ENCODE measurements around the gene FNDC5.

FNDC5 gene

DNA sequence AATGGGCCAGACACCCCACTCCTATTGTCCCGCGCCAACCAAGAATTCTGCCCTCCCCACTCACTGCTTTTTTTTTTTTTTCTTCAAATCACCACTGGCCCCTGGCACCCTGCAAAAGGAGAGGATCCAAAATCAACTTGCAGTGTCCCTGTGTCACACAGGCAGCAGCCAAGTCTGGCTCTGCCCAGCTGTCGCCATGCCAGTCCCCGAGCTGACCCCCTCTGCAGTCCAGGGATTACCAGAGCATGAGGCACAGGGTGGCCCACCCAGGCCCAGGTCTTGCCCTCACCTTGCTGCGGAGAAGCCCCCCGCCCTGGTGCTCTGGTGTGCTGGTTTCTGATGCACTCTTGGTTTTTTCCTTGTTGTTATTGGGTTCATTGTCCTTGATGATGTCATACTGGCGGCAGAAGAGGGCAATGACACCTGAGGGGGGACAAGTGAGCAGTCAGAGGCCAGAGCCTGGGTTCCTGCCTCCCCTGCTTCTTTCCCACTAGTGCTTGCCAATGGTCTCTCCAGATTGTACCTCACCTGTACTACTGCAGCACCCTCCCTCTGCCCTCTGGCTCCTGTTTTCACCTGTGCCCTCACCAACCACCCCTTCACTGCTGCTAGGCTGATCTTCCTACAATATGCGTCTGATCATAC, 6.2 kb downstream of the FNDC5 start:
- no peak for DNase-seq (ENCODE audit: low read depth)

DNA sequence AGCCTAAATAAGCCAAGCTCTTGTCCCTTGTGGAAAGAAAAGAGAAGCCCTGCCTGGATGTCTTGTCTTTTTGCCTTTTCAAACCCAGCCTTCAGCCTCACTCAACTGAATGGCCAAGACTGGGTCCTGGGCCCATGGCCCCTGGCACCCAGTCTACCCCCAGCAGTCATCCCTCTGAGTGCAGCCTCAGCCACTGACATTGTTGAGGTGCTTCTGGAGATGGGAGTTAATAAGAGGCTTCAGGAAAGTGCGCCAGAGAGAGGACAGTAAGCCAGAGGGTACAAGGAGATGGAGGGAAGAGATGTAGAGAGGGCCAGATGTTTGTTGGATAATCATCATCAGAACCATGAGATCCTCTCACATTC, 6.8 kb downstream of the FNDC5 start:
- DNase-seq (ENCODE audit: low read depth), result no peak

DNA sequence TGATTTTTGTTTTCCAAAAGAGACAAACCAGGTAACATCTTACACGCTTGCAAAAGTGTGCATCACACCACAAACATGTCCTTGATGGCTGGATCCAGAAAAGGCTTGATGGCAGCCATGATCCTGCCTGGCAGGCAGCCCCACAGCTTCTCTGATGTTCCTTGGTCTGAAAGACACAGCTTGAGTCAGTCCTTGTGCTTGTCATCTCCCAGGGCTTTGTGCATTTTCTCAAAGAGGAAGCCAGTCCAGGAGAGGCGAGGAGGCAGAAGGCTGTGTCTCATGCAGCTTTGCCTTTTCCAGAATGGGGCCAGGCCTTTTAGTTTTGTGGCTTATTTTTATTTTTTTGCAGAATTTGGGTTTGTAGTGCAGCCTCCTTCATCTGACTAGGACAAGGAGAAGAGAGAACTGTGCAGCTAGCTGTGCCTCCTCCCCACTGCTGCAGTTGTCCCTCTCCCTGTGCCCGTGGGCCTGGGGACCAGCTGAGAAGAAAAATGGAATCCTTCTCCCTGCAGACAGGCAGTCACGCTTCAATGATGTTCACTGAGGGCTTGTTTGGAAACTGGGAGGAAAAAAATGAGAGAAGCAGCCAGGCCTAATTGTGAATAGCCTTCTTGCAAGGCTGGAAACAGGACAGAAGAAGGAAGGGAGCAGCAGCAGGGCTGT, 7.4 kb downstream of the FNDC5 start:
- DNase-seq (ENCODE audit: low read depth), result no peak

DNA sequence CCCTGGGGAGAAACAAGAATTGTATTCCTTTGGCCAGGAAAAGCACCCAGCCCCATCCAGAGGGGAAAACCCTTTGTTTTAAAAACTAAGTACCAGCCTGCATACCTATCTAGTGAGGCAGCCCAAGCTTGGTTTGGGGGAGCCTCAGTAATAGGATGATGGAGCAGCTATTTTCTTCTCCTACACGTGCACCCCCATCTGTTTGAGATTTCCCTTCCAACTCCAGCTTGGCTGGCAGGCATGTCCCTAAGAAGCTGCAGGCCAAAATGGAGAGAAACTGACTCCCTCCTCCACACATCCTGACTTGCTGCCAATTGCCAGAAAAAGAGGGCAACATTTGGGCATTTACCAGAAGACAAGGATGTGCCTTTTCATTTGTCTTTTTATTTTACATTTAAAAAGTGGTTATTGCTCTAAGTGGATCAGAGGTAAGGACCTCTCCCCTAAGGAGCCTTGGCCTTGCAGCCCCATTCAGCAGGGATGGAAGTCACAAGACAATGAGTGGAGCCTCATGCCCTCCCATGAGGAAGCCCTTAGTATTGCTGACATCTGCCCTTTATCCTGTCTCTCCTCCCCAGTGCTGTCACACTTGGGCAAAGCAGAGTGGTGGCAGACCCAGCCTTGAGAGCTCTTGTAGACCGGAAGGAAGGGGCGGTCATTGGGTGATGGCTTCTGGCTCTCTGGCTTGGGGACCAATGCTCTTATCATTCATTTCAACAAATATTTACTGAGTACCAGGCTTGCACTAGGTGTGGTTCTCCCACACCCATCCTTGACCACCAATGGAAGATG, 8.6 kb downstream of the FNDC5 start:
- DNase-seq (ENCODE audit: low read depth), result no peak

DNA sequence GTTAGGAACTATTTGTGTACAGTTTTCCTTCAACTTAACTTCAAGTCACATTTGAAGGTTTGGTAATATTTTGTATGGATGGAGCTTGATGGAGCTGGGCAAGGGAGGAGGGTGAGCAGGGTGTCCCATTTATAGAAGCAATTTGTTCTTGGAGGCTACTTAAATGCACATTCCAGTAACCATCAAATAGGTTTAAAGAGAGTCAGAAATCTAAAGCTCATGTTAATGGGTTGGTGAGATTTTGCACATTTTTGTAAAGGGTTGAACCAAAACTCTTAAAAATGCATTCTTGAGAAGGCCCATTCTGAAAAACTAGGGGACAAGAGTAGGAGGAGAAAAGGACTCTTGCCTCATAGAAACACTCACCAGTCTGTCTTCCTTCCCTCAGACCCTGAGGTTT, 10.1 kb downstream of the FNDC5 start:
- no peak for DNase-seq (ENCODE audit: low read depth)

DNA sequence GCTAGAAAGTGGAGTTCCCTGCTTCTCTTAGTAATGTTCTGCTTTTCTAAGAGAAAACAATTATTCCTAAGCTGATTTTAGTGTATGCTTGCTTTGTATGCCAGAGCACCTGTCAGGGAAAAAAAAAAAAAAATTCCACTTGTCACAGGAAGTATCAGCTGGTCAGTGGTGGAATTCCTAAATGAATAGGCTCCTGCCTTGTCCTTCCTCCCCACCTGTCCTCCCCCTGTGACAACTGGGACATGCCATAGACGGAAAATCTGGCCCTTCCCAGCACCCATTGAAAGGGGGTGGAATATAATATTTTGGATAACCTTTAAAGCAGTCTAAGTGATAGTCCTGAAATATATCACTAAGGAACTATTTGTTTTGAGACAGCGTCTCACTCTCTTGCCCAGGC, 10.8 kb downstream of the FNDC5 start:
- no peak for DNase-seq (ENCODE audit: low read depth)

DNA sequence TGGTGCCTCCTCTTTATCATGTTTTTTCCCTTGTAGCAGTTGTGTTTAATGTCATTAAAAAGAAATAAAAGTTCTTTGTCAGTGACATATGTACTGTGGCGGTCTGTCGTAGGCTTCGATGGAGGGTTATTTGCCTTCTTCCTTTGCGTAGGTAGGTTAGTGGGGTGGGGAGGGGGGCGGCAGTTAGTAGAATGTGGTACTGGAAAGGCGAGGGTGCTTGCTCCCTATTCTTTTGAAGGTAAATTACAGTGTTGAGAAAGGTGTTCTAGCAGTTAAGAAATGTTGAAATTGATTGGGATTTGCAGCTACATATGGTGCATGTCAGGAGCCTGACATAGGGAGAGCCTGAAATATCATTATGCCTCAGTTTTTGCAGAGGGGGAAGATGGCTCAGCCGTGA, 11.9 kb downstream of the FNDC5 start:
- no peak for DNase-seq (ENCODE audit: low read depth)

DNA sequence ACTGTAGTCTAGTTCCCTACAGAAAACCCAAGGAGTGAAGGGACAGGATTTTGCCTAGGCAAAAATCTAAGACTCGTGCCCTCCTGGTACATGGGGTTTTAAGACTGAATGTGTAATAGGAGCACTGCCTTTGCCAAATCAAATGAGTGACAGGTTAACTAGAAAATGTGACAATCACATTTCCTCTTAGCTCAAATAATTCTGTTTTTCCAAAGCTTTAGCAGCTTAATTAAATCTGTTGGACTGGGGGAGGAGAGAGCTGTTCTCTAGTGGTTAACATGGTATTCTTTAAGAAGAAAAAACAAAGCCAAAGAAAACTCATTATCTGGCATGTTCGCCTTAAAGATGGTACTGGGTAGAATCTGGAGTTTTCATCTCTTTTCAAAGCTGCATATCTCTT, 12.6 kb downstream of the FNDC5 start:
- DNase-seq (ENCODE audit: low read depth), result no peak

DNA sequence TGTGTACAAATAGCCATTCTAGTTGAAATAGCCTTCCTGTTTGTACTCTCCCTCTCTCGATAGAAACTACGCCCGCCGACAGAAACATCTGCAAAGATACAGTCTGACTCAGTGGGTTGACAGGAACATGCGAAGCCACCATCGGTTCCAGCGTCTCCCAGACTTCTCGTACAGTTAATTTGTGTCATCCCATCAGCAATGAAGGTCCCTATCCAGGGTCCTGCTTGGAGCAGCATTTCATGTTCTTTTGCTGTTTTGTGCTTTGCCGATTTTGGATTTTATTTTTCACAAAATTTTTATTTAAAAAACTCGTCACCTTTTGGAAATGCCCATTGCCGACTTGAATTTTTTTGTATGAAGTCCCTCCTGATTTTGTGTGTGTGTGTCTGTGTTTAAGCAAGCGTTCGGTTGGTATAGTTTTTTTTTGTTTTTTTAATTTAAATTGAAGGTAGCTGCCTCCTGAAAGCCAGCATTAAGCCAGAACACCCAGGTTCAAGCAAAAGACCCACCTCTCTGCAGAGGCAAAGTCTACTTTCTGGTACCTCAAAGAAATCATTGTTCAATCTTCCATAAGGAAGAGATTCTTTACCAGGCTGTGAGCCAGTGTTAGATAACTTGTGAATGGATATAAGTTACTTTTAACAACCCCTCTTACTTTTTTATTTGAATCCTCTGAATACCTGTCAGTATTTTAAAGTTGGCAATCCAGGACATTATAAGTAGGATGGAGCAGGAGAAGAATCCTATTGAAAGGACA, 14.7 kb downstream of the FNDC5 start:
- no peak for DNase-seq (ENCODE audit: low read depth)

DNA sequence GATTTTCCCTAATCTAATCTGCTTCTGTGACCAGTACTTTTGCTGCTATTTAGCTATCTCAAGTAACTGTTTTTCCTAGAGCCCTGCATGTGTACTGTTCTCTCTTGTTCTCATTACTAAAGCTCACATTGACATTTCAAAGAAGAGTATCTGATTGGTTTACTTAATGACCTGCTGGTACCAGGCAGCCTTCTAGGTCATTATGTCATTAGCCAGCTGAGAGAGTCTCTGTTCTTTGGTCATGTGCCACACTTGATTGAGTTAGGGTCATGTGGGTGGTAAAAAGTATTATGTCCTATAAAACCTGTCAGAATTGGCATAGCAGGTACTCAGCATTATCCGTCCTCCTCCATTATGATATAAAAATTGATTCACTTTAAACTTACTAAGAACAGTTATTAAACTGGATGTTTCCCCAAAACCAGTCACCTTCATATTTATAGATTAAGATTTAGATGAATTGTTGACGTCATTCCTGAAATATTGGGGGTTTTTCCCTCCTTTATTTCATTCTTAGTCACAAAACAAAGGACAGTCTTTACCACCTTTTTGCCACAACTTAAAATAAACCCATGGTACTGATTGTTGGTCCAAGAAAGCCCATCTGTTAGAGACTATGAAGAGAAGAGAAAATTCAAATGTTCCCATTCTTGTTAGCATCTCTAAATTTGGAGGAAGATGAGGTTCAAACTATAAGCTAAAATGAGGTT, 22.2 kb downstream of the FNDC5 start:
- DNase-seq (ENCODE audit: low read depth), result no peak

DNA sequence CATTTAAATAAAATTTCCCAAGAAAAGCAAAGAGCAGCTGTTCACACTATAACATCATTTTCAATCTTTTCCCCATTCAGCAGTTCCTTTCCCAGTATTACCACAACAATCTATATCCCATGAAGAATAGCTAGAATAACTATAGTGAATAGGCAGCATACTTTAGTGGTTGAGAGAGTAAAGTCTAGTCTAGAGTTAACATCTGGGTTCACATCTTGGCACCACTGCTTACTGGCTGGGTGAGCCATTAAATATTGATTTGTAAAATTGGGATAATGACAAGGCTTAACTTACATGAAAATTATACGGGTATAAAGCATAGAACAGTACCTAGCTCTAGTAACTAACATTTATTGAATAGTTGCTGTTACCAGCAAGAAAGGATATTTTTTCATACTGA, 38.8 kb downstream of the FNDC5 start:
- no peak for DNase-seq (ENCODE audit: low read depth)

DNA sequence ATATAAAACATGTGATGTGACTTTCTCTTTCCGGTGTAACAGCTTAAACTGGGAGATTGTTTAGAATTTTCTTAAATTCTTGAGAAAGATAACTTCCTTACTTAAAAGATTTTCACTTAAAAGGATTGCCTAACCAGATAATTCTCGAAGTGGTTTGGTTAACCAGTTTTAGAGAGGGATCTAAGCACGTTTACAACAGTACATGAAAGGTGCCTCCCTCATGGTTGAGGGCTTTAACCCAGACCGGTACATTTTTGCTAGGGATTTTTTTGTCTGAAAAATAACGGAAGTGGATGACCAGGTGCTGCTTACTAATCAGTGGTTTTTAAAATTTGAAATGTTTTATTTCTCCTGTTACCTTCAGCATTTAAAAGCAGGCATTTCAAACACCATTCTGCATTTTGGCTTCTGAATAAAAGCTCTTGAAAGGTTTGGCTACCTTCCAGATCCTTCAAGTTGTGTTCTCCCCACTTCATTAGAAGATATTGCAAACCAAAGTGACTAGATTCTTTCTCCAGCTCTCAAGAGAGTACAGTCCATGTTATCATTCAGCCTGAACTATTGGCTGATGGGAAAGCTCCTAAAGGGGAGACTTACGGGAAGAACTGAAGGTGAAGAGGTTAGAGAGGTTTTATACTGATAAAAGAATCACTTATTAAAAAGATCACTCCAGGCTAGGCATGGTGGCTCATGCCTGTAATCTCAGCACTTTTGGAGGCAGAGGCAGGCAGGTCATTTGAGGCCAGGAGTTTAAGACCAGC, 40.4 kb downstream of the FNDC5 start:
- no peak for DNase-seq (ENCODE audit: low read depth)

DNA sequence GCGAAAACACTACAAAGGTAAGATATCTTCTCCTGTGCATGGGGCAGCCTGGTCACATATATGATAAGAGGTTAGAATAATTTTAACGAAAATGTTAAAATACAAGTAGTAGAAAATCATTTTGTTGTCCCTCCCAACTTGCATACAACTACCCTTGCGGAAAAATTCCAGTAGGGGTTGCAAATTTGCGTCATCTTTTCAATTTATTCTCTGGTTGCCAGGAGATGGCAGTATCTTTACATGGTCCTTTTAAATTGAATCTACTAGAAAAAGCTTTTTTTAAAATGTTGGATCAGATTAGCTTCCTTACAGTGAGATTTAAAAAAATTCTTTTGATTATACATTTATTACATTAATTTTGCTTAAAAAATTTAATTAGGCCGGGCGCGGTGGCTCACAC, 42.4 kb downstream of the FNDC5 start:
- DNase-seq (ENCODE audit: low read depth), result no peak

DNA sequence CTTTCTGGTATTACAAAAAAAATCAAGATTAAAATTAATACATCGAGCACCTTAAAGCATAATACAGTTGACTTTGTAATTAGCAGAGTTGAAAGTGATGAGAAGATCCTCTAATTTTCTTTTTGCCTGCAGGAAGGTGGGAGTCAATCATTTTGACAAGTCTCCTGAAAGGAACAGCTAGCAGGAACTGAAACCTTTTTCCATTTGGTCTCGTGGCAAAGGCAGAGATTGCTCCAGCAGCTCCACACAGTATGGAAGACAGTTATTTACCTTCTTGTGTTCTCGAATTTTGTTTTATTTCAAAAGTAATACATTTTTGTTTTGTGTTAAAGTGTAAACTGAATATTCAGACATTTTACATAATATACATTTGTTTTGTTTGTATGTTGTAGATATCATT, 45.5 kb downstream of the FNDC5 start:
- no peak for DNase-seq (ENCODE audit: low read depth)

DNA sequence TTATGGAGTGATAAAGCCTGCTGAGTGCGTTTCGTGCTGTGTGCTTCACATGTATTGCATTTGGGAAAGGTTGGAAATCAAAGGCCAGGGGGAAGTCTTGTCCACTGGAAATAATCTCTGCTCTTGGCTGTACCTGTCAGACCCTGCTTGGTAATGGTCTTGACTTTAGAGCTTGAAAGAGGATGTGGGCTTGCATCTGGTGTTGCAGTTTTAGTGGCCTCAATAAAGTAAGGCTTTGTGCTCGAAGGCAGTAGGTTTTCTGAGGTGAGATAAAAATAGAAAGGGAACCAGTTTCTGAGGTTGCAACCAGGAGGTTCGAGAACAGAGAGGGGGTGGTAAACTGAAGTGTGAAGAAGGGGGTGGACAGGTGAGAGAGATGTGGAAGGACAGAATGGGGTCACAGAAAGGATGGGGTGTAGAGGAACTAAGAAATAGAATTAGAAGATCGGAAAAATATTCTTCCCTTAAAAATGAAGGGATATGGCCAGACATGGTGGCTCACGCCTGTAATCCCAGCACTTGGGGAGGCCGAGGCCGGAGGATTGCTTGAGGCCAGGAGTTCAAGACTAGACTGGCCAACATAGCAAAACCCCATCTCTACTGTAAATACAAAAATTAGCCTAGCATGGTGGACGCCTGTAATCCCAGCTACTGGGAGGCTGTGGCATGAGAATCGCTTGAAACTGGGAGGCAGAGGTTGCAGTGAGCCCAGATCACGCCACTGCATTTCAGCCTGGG, 51.7 kb downstream of the FNDC5 start:
- DNase-seq (ENCODE audit: low read depth), result no peak

DNA sequence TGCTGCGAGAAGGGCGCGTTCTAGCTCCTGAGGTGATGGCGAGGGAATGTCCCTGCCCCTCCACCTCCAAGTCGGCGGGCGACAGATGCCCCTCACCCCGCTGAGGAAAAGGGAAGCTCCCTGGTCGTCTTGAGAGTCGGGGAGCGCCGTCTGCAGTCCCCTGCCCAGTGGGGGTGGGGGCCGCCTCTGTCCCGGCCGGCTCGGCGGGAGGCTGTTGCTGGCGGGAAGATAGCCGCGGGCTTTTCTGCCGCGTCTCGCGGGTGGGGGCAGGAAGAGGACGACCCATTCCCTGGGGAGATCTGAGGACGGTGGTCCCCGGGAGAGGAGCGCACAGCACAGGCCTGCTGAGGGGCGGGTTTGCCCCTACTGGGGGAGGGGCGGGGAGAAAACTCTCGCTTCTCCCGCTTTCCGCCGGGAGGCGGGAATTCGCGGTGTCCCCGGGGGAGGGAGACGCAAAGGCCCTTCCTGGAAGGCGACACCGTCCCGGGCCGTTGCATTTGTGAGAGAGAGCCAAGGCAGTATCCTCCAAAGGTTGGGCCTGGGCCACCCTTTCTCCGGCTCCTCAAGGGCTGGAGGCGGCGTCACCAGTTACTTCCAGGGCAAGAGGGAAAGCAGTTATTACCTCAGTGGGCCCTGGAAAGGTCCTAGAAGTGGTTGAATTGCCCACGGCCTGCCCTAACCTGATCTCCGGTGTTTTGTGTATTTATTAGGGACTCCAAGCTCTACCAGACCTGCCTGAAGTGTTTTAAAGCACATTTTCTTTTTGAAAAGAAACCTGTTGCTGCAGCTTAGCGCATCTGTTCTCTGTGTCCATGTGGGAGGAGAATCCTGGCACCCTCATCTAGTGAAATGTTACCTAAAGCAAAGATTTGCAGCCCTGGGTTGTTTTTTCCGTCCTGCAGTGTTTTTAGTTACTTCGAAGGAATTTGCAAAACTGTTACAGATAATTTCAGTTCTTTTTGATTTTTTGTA, 52.6 kb downstream of the FNDC5 start:
- no peak for DNase-seq (ENCODE audit: low read depth)

DNA sequence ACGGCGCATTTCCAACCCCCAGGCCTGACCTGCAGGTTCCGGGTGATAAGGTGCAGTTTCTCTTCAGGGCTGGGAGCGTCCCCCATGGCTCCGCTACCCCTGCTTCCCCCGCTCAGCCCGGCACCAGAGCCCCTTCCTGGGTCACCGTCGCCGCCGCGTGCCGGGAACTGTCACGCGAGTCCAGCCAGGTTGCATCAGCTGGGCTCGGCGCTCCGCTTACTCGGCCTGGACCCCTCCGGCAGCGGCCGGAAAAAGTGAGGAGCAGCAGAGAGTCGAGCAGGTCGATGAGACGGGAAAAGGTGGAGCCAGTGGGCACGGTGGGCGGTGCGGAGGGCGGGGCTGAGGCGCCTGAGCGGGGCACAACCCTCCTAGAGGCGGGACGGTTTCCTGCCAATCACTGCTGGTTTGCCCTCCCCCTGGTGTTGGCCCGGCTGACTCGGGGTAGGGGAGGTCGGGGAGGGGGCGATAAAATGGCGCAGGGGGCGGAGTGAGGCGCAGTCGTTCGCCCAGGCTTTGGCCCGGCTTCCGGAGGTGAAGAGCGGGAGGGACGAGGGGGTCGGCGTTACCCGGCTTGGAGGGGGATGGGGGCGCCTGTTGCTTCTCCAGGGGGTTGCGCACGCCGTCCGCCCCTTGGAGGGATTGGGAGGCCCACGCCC, 53.4 kb downstream of the FNDC5 start, which contains the start of the genes S100PBP and YARS1:
Gene S100PBP (plus strand): TSS at position 495 of the 656 bp plus-strand sequence. CDS start 8,447 bp downstream, outside the sequence.
Gene YARS1 (minus strand): TSS at position 200 of the 656 bp plus-strand sequence. CDS start 114 bp downstream, at position 86.
- peak; percentile 90 for DNase-seq (ENCODE audit: low read depth)

DNA sequence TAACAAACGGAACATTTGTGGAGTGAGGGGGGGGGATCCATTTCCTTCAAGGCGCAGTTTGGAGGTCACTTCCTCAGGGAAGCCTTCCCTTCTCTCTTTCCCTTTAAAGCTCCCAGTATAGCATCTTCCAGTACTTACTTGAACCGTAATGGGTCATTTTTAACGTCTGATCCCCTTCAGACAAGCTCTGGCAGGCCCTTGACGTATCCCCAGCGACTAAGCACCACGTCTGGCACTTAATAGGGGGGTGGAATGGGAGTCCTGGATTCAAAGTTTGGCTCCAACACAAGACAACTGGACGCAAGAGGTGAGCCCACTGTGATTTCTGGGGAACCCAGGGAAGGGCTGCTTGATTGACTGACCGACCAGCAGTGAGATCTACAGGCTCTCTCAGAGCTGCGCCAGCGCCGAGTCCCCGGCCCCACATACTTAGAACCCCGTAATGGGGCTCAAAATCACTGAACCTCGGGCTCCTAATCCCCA, 54.0 kb downstream of the FNDC5 start:
- no peak for DNase-seq (ENCODE audit: low read depth)
